ENCODE measurements around the gene GPR55.
"Not testable (repeated sequence)": the region's sequence is repeated elsewhere in the genome, so short reads cannot be mapped to it uniquely, and the experiment has no call there.

DNA sequence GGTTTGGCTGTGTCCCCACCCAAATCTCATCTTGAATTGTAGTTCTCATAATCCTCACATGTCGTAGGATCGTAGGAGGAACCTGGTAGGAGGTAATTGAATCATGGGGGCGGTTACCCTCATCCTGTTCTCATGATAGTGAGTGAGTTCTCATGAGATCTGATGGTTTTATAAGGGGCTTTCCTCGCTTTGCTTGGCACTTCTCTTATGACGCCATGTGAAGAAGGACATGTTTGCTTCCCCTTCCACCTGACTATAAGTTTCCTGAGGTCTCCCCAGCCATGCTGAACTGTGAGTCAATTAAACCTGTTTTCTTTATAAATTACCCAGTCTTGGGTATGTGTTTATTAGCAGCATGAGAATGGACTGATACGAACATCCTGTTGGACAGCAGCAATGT, 11.2 kb upstream of the GPR55 start:
- not testable (repeated sequence) for TF ChIP-seq IKZF3 (tag by site-specific recombination; IDR thresholded peaks at IDR 0.05); REST (tag by site-specific recombination; IDR thresholded peaks at IDR 0.05); ZNF19 (tag by site-specific recombination; IDR thresholded peaks at IDR 0.05; ENCODE audit: low read depth); BCL11A (tag by site-specific recombination; IDR thresholded peaks at IDR 0.05; ENCODE audit: low read depth)
- TF ChIP-seq, protein P1, sequence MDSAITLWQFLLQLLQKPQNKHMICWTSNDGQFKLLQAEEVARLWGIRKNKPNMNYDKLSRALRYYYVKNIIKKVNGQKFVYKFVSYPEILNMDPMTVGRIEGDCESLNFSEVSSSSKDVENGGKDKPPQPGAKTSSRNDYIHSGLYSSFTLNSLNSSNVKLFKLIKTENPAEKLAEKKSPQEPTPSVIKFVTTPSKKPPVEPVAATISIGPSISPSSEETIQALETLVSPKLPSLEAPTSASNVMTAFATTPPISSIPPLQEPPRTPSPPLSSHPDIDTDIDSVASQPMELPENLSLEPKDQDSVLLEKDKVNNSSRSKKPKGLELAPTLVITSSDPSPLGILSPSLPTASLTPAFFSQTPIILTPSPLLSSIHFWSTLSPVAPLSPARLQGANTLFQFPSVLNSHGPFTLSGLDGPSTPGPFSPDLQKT (IDR thresholded peaks at IDR 0.05; ENCODE audit: borderline replicate concordance, low read depth, low read length) = not testable (repeated sequence)
